HCT116 (cell line): ENCODE results near the gene CDKN2B-AS1. TPM values are rescaled to one million over a fixed set of nuclear protein-coding genes. Genes with fewer than 3 reads are reported as not detected.

ENCODE experiments used
- ATAC-seq: fragments of 200-7000 bp; cut with Tn5 transposase; 2 replicates; pipeline ENCODE4 v1.9.1; 2020; ENCODE audit warnings: mild to moderate bottlenecking, moderate library complexity
- BruUV-seq: library from RNA; stranded (reverse); fragments of 400-500 nt; replicated peaks from 2 replicates; lab custom pipeline; 2021; lab: Mats Ljungman, UMichigan
- CTCF ChIA-PET: fragments of 300-600 bp; sonication (Branson Sonifier 250); formaldehyde crosslinking; loops from one replicate; lab custom pipeline; 2021; ENCODE audit warnings: antibody characterized with exemption; lab: Charles Lee
- POLR2A ChIA-PET: fragments of 300-600, 350-600 bp; sonication (Branson Sonifier 250); formaldehyde crosslinking; loops from one replicate; lab custom pipeline; 2021; ENCODE audit warnings: antibody characterized with exemption; lab: Charles Lee
- RAD21 ChIA-PET, 2 experiments: fragments of 300-600 bp; sonication (Branson Sonifier 250); formaldehyde crosslinking; loops; one replicate each; lab custom pipeline; 2023; ENCODE audit warnings: low total read pairs in 2 of 2; ENCODE audit not compliant: uncharacterized antibody in 2 of 2, unreplicated experiment in 2 of 2, low non-redundant PET in 1 of 2; lab: Charles Lee
- DNase-seq: peaks from one replicate; pipeline ENCODE4 v3.0.0-alpha.2; 2010; ENCODE audit warnings: low read depth, low spot score
- H2AFZ ChIP-seq: fragments of 200-600 bp; shearing (Covaris generic), sonication (generic); 2 replicates; pipeline ENCODE4 v1.6.1; 2017; ENCODE audit warnings: low read depth, mixed run types, mixed read lengths, antibody characterized with exemption, low read length; ENCODE audit not compliant: poor library complexity, severe bottlenecking
- H3K27ac ChIP-seq: 2 replicates; pipeline ENCODE4 v1.5.1; 2012; ENCODE audit warnings: low read depth, low read length
- H3K27me3 ChIP-seq: fragments of 200-600 bp; sonication (generic); 2 replicates; pipeline ENCODE4 v1.6.1; 2016; ENCODE audit warnings: mixed run types, low read length, mixed read lengths; ENCODE audit not compliant: insufficient read depth
- H3K36me3 ChIP-seq, 2 experiments: fragments of 200-500 bp in 1 of 2; fragments of 200-600 bp in 1 of 2; sonication (Bioruptor generic) in 1 of 2; sonication (generic) in 1 of 2; 2 replicates each; pipeline versions ENCODE4 v1.5.1 to v1.6.1; 2014 to 2016; ENCODE audit warnings: low read length in 2 of 2, inconsistent platforms in 1 of 2, mixed read lengths in 1 of 2, mixed run types in 1 of 2; ENCODE audit not compliant: insufficient read depth in 2 of 2, control insufficient read depth in 1 of 2
- H3K4me1 ChIP-seq, 2 experiments: fragments of 200-600 bp in 1 of 2; sonication (generic) in 1 of 2; 2 replicates each; pipeline versions ENCODE4 v1.5.1 to v1.6.1; 2012 to 2017; ENCODE audit warnings: low read length in 2 of 2, inconsistent platforms in 1 of 2, mild to moderate bottlenecking in 1 of 2, mixed read lengths in 1 of 2, mixed run types in 1 of 2, moderate library complexity in 1 of 2; ENCODE audit not compliant: insufficient read depth in 2 of 2, control insufficient read depth in 1 of 2
- H3K4me2 ChIP-seq: fragments of 200-600 bp; sonication (generic); 2 replicates; pipeline ENCODE4 v1.6.1; 2017; ENCODE audit warnings: mixed run types, low read length, mixed read lengths
- H3K4me3 ChIP-seq, 2 experiments: fragments of 200-600 bp in 1 of 2; sonication (generic) in 1 of 2; replicated peaks in 1 of 2; 2 replicates each; pipeline ENCODE4 v1.5.1; 2011 to 2016; ENCODE audit warnings: low read length in 2 of 2, control low read depth in 1 of 2, low read depth in 1 of 2, mild to moderate bottlenecking in 1 of 2, mixed read lengths in 1 of 2, mixed run types in 1 of 2
- H3K79me2 ChIP-seq: fragments of 200-600 bp; sonication (generic); 2 replicates; pipeline ENCODE4 v1.6.1; 2017; ENCODE audit warnings: mild to moderate bottlenecking, mixed run types, low read length, moderate library complexity, mixed read lengths; ENCODE audit not compliant: insufficient read depth
- H3K9ac ChIP-seq: fragments of 200-600 bp; sonication (generic); 2 replicates; pipeline ENCODE4 v1.6.1; 2016; ENCODE audit warnings: low read length, mixed read lengths
- H3K9me2 ChIP-seq: fragments of 200-600 bp; sonication (generic), shearing (Covaris generic); 2 replicates; pipeline ENCODE4 v1.6.1; 2017; ENCODE audit warnings: mixed run types, mild to moderate bottlenecking, moderate library complexity; ENCODE audit not compliant: insufficient read depth
- H3K9me3 ChIP-seq, 2 experiments: fragments of 200-500 bp in 1 of 2; fragments of 200-600 bp in 1 of 2; sonication (Bioruptor generic) in 1 of 2; sonication (generic) in 1 of 2; 2 replicates each; pipeline ENCODE4 v1.6.1; 2014 to 2017; ENCODE audit warnings: low read length in 2 of 2, mixed read lengths in 2 of 2, inconsistent platforms in 1 of 2, low read depth in 1 of 2, mild to moderate bottlenecking in 1 of 2, mixed run types in 1 of 2, moderate library complexity in 1 of 2; ENCODE audit not compliant: control insufficient read depth in 1 of 2, insufficient read depth in 1 of 2
- H4K20me1 ChIP-seq: fragments of 200-600 bp; sonication (generic), shearing (Covaris generic); 2 replicates; pipeline ENCODE4 v1.6.1; 2017; ENCODE audit warnings: mixed run types, mild to moderate bottlenecking, moderate library complexity; ENCODE audit not compliant: insufficient read depth
- CEBPB ChIP-seq: IDR thresholded peaks from 2 replicates; pipeline ENCODE4 v1.6.1; 2012; ENCODE audit warnings: low read depth
- EGR1 ChIP-seq: IDR thresholded peaks from 2 replicates; pipeline ENCODE4 v1.6.1; 2012; ENCODE audit warnings: low read depth
- ELF1 ChIP-seq: IDR thresholded peaks from 2 replicates; pipeline ENCODE4 v1.6.1; 2012; ENCODE audit warnings: low read depth, borderline replicate concordance
- EZH2 ChIP-seq: fragments of 200-600 bp; sonication (generic); IDR thresholded peaks from 2 replicates; pipeline ENCODE4 v1.6.1; 2017; ENCODE audit warnings: antibody characterized with exemption, mixed run types
- FOSL1 ChIP-seq: IDR thresholded peaks from 2 replicates; pipeline ENCODE4 v1.6.1; 2012; ENCODE audit warnings: low read depth
- JUND ChIP-seq: IDR thresholded peaks from 2 replicates; pipeline ENCODE4 v1.6.1; 2012
- POLR2A ChIP-seq: IDR thresholded peaks from 2 replicates; pipeline ENCODE4 v1.7.0; 2011; ENCODE audit warnings: borderline replicate concordance; ENCODE audit not compliant: insufficient read depth, insufficient read length; ENCODE audit errors: extremely low read depth
- RAD21 ChIP-seq: IDR thresholded peaks from 2 replicates; pipeline ENCODE4 v1.6.1; 2012; ENCODE audit warnings: low read depth, mild to moderate bottlenecking
- SIN3A ChIP-seq: IDR thresholded peaks from 2 replicates; pipeline ENCODE4 v1.6.1; 2012; ENCODE audit warnings: low read depth
- SP1 ChIP-seq: IDR thresholded peaks from 2 replicates; pipeline ENCODE4 v1.6.1; 2012; ENCODE audit warnings: low read depth
- SRF ChIP-seq: IDR thresholded peaks from 2 replicates; pipeline ENCODE4 v1.6.1; 2012; ENCODE audit warnings: low read depth
- TCF7L2 ChIP-seq: IDR thresholded peaks from 2 replicates; pipeline ENCODE4 v1.7.0; 2011; ENCODE audit warnings: borderline replicate concordance, inconsistent platforms; ENCODE audit not compliant: insufficient read depth, insufficient read length; ENCODE audit errors: extremely low read depth
- ZBTB33 ChIP-seq: IDR thresholded peaks from 2 replicates; pipeline ENCODE4 v1.6.1; 2011; ENCODE audit warnings: mild to moderate bottlenecking, low read length, moderate library complexity; ENCODE audit not compliant: insufficient replicate concordance; ENCODE audit errors: extremely low read depth
- ZNF274 ChIP-seq: fragments of 200-500 bp; sonication (Bioruptor generic); IDR thresholded peaks from 2 replicates; pipeline ENCODE4 v1.6.1; 2014; ENCODE audit warnings: mild to moderate bottlenecking, low read depth, low read length, inconsistent platforms
- intact Hi-C: fragments of 100-400 bp; cut with micrococcal nuclease; formaldehyde crosslinking; loops from 2 replicates; pipeline ENCODE4 v1.10.0; 2022
- total RNA-seq: library from RNA; stranded (reverse); gene quantifications from one replicate; pipeline ENCODE4 v1.2.1, GENCODE V29; 2021; ENCODE audit not compliant: unreplicated experiment
- TF ChIP-seq, protein P1 (sequence below), 3 experiments: fragments of 200-600 bp in 1 of 3; sonication (generic) in 1 of 3; IDR thresholded peaks in 2 of 3; conservative IDR thresholded peaks in 1 of 3; 2 replicates each; pipeline ENCODE4 v1.5.1; 2012 to 2017; ENCODE audit warnings: low read depth in 2 of 3, low read length in 2 of 3, antibody characterized with exemption in 1 of 3, borderline replicate concordance in 1 of 3, control low read depth in 1 of 3, mild to moderate bottlenecking in 1 of 3, mixed read lengths in 1 of 3, mixed run types in 1 of 3, moderate library complexity in 1 of 3; ENCODE audit not compliant: insufficient read depth in 1 of 3
- TF ChIP-seq, protein P2 (sequence below): IDR thresholded peaks from 2 replicates; pipeline ENCODE4 v1.6.1; 2012

Gene CDKN2B-AS1
- total RNA-seq, 1 experiment from 2014 or later, result 1.7 TPM

- intact Hi-C loops, result no loop called here
- Histone ChIP-seq H2AFZ (no peak overlapping the region), H3K4me3 (no peak overlapping the region)
- CTCF ChIA-PET, result interaction anchor here (0.8 to 1.4 kb wide), 3 partner anchors 65 to 190 kb away, joined by 3 to 7 read pairs (median 4); no protein-coding TSS in a partner anchor
- TF ChIP-seq TCF7L2 (no peak), RAD21 (no peak), POLR2A (no peak), SP1 (no peak), ZBTB33 (no peak), EZH2 (no peak), EGR1 (no peak), CEBPB (no peak), FOSL1 (no peak), SRF (no peak), SIN3A (no peak), ZNF274 (no peak), JUND (no peak), ELF1 (no peak)
- TF ChIP-seq, protein P1, sequence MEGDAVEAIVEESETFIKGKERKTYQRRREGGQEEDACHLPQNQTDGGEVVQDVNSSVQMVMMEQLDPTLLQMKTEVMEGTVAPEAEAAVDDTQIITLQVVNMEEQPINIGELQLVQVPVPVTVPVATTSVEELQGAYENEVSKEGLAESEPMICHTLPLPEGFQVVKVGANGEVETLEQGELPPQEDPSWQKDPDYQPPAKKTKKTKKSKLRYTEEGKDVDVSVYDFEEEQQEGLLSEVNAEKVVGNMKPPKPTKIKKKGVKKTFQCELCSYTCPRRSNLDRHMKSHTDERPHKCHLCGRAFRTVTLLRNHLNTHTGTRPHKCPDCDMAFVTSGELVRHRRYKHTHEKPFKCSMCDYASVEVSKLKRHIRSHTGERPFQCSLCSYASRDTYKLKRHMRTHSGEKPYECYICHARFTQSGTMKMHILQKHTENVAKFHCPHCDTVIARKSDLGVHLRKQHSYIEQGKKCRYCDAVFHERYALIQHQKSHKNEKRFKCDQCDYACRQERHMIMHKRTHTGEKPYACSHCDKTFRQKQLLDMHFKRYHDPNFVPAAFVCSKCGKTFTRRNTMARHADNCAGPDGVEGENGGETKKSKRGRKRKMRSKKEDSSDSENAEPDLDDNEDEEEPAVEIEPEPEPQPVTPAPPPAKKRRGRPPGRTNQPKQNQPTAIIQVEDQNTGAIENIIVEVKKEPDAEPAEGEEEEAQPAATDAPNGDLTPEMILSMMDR (IDR thresholded peaks at IDR 0.05 in 2 of 3, conservative IDR thresholded peaks at IDR 0.05 in 1 of 3; ENCODE audit: borderline replicate concordance in 1 of 3, insufficient read depth in 1 of 3, low read depth in 2 of 3, low read length in 2 of 3), result no peak
- TF ChIP-seq, protein P2, sequence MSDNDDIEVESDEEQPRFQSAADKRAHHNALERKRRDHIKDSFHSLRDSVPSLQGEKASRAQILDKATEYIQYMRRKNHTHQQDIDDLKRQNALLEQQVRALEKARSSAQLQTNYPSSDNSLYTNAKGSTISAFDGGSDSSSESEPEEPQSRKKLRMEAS, result no peak
- TF ChIP-seq, all 23 proteins: peak for 0
- no peaks in the 10 kb centered on the region for H3K9me2 ChIP-seq
- ChIA-PET RAD21 (no interaction called here), POLR2A (no interaction called here)
- ATAC-seq (no peak), DNase-seq (no peak)
- H3K4me1 ChIP-seq, result peaks cover 16 to 20% of the 10 kb centered on the region in 2 experiments
- H4K20me1 ChIP-seq, result no peaks in the 10 kb centered on the region
- H3K36me3 ChIP-seq, result no peaks in the 10 kb centered on the region
- no peaks in the 10 kb centered on the region for H3K9me3 ChIP-seq
- H3K79me2 ChIP-seq, result no peaks in the 10 kb centered on the region
- BruUV-seq, result no TSS peak
- no peak overlapping the region for H3K27ac ChIP-seq
- no peaks in the 10 kb centered on the region for H3K27me3 ChIP-seq
- no peak overlapping the region for H3K9ac ChIP-seq
- no peak overlapping the region for H3K4me2 ChIP-seq
These were observed 59.5 kb downstream of the CDKN2B-AS1 start for GRCh38 chr9:22054076-22054475.
